Measurements from ENCODE around the gene FBLN2. TPM values are rescaled to one million over a fixed set of nuclear protein-coding genes. Genes with fewer than 3 reads are reported as not detected.

FBLN2 gene
- polyA plus RNA-seq, 1 donor (not counting 4 experiments of a cell fraction or from before 2014, with no cell fraction given): 0.72 TPM

DNA sequence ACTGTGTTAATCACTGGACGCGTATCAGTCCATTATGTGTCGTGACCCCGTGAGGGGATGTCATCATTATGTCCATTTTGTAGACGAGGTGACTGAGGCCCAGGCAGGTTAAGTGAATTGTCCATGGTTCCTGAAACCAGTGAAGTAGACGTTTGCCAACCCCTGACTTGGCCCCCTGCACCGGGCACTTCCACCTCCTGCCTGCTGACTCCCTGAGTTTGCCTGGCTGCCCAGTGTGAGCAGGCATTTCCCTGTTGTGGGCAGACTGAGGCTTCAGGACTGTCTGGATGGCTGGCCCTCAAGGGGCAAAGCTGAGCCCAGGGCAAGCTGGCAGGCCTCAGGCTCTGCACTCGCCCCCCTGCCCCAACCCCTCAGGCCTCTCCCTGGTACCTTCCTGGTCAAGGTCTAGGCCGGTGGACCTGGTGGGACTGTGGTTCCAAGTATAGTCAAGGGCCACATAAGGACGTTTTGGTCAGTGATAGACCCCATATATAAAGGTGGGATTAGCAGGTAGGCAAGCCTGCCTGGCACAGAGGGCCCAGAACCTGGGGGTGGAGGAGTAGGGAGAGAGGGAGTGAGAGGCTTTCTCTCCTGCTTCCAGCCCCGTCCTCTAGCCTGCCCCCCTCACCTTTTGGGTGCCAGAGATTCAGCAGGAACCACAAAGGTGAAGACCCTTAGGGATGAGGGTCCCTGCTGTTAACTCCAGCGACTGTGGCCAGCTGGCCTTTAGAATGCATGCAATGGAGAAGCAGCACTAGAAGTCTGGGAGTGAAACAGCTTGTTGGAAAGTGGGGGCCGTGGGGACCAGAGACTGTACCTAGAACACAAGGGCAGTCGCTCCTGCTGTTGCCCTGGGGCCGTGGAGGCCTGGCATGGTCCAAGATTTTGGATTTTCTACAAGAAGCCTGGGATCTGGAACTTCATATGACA is 34.6 kb downstream of the FBLN2 start:
- Histone ChIP-seq H3K9me1 (ENCODE audit: control insufficient read depth, extremely low read depth, insufficient read depth, low read length) (no peaks in the 10 kb centered on the region), H3K4me2 (ENCODE audit: control insufficient read depth, extremely low read depth, insufficient read depth, low read depth, low read length) (no peak overlapping the region), H3K4me1 (ENCODE audit: control insufficient read depth, extremely low read depth, insufficient read depth, low read length) (peaks cover 19% of the 10 kb centered on the region), H3K27me3 (ENCODE audit: control insufficient read depth, extremely low read depth, insufficient read depth, low read length) (no peaks in the 10 kb centered on the region), H3K27ac (ENCODE audit: control insufficient read depth, insufficient read depth, low read length) (no peak overlapping the region), H4K20me1 (ENCODE audit: control insufficient read depth, extremely low read depth, insufficient read depth, low read length) (no peaks in the 10 kb centered on the region), H3K79me2 (ENCODE audit: control insufficient read depth, insufficient read depth, low read length) (no peaks in the 10 kb centered on the region), H3K9me3 (ENCODE audit: control insufficient read depth, low read depth, low read length) (no peaks in the 10 kb centered on the region), H3K36me3 (ENCODE audit: control insufficient read depth in 2 of 2, extremely low read depth in 1 of 2, insufficient read depth in 2 of 2, low read length in 2 of 2) (no peaks in the 10 kb centered on the region), H2AFZ (ENCODE audit: control insufficient read depth, low read length) (no peak overlapping the region), H3K9ac (ENCODE audit: control insufficient read depth, extremely low read depth, insufficient read depth, low read length) (no peak overlapping the region), H3K4me3 (ENCODE audit: control insufficient read depth in 2 of 3, extremely low read depth in 1 of 3, insufficient read depth in 2 of 3, low read depth in 1 of 3, low read length in 3 of 3) (no peak overlapping the region)
- TF ChIP-seq EZH2 (IDR thresholded peaks at IDR 0.05; ENCODE audit: low read length): no peak
- TF ChIP-seq, protein P1, sequence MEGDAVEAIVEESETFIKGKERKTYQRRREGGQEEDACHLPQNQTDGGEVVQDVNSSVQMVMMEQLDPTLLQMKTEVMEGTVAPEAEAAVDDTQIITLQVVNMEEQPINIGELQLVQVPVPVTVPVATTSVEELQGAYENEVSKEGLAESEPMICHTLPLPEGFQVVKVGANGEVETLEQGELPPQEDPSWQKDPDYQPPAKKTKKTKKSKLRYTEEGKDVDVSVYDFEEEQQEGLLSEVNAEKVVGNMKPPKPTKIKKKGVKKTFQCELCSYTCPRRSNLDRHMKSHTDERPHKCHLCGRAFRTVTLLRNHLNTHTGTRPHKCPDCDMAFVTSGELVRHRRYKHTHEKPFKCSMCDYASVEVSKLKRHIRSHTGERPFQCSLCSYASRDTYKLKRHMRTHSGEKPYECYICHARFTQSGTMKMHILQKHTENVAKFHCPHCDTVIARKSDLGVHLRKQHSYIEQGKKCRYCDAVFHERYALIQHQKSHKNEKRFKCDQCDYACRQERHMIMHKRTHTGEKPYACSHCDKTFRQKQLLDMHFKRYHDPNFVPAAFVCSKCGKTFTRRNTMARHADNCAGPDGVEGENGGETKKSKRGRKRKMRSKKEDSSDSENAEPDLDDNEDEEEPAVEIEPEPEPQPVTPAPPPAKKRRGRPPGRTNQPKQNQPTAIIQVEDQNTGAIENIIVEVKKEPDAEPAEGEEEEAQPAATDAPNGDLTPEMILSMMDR (optimal IDR thresholded peaks at IDR 0.05 in 1 of 3, IDR thresholded peaks at IDR 0.05 in 1 of 3, conservative IDR thresholded peaks at IDR 0.05 in 1 of 3; ENCODE audit: extremely low read depth in 1 of 3, insufficient read depth in 2 of 3, low read length in 3 of 3): no peak
- DNase-seq (ENCODE audit: low read depth, low spot score): no peak
- FAIRE-seq: no peak
- dilution Hi-C loops (cut with MboI; ENCODE audit: extremely low pct_ligation_motif_present, low sequenced_read_pairs): no loop called here

DNA sequence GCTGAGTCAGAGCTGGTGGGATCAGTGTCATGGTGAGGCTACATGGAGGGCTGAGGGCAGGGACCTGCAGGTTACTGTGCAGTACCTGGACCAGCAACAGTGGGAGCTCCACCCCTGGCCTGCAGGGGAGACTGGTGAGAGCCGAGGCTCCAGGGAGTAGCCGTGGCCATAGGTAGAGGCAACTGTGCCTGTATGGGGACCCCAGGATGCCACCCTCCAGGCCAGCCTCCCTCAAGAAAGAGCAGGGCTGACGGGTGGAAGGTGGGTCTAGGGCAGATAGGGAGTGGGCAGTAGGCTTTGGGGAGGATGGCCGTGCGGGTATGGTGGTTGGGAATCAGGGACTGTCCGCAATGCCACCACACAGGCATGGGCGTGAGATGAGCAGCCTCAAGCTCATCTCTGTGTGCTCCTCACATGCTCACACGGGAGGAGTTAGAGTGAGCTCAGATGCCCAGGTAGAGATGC is 35.5 kb downstream of the FBLN2 start:
- no peaks in the 10 kb centered on the region for H3K36me3 ChIP-seq (ENCODE audit: control insufficient read depth in 2 of 2, extremely low read depth in 1 of 2, insufficient read depth in 2 of 2, low read length in 2 of 2)
- no peaks in the 10 kb centered on the region for H4K20me1 ChIP-seq (ENCODE audit: control insufficient read depth, extremely low read depth, insufficient read depth, low read length)
- no peak overlapping the region for H3K9ac ChIP-seq (ENCODE audit: control insufficient read depth, extremely low read depth, insufficient read depth, low read length)
- H3K9me3 ChIP-seq (ENCODE audit: control insufficient read depth, low read depth, low read length): no peaks in the 10 kb centered on the region
- no peak for FAIRE-seq
- H2AFZ ChIP-seq (ENCODE audit: control insufficient read depth, low read length): no peak overlapping the region
- H3K4me1 ChIP-seq (ENCODE audit: control insufficient read depth, extremely low read depth, insufficient read depth, low read length): peaks cover 15% of the 10 kb centered on the region
- H3K4me3 ChIP-seq (ENCODE audit: control insufficient read depth in 2 of 3, extremely low read depth in 1 of 3, insufficient read depth in 2 of 3, low read depth in 1 of 3, low read length in 3 of 3): no peak overlapping the region
- no peaks in the 10 kb centered on the region for H3K9me1 ChIP-seq (ENCODE audit: control insufficient read depth, extremely low read depth, insufficient read depth, low read length)
- H3K4me2 ChIP-seq (ENCODE audit: control insufficient read depth, extremely low read depth, insufficient read depth, low read depth, low read length): no peak overlapping the region
- TF ChIP-seq EZH2 (IDR thresholded peaks at IDR 0.05; ENCODE audit: low read length): no peak
- TF ChIP-seq, protein P1 (optimal IDR thresholded peaks at IDR 0.05 in 1 of 3, IDR thresholded peaks at IDR 0.05 in 1 of 3, conservative IDR thresholded peaks at IDR 0.05 in 1 of 3; ENCODE audit: extremely low read depth in 1 of 3, insufficient read depth in 2 of 3, low read length in 3 of 3): no peak
- H3K27ac ChIP-seq (ENCODE audit: control insufficient read depth, insufficient read depth, low read length): no peak overlapping the region
- no peaks in the 10 kb centered on the region for H3K27me3 ChIP-seq (ENCODE audit: control insufficient read depth, extremely low read depth, insufficient read depth, low read length)
- H3K79me2 ChIP-seq (ENCODE audit: control insufficient read depth, insufficient read depth, low read length): no peaks in the 10 kb centered on the region
- DNase-seq (ENCODE audit: low read depth, low spot score): no peak
- dilution Hi-C loops (cut with MboI; ENCODE audit: extremely low pct_ligation_motif_present, low sequenced_read_pairs): no loop called here

Measured in keratinocyte (primary cell).